Measurements from ENCODE around the gene SPACA5B.

DNA sequence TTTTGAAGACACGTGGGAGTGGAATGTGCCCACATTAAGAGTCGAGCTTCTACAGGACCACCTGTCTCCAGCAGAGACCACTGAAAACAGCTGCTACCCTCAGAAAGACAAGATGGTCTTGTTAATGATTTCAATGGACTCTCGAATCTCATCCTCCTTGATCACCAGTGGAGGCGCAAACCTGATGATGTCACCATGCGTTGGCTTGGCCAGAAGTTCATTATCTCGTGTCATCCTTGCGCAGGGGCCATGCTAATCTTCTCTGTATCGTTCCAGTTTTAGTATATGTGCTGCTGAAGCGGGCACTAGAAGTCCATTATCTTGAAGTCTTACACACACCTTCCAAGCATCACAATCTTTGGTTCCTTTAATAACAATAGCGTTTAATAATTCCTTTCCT is 23.3 kb downstream of the SPACA5B start:
- TF ChIP-seq, protein P1, sequence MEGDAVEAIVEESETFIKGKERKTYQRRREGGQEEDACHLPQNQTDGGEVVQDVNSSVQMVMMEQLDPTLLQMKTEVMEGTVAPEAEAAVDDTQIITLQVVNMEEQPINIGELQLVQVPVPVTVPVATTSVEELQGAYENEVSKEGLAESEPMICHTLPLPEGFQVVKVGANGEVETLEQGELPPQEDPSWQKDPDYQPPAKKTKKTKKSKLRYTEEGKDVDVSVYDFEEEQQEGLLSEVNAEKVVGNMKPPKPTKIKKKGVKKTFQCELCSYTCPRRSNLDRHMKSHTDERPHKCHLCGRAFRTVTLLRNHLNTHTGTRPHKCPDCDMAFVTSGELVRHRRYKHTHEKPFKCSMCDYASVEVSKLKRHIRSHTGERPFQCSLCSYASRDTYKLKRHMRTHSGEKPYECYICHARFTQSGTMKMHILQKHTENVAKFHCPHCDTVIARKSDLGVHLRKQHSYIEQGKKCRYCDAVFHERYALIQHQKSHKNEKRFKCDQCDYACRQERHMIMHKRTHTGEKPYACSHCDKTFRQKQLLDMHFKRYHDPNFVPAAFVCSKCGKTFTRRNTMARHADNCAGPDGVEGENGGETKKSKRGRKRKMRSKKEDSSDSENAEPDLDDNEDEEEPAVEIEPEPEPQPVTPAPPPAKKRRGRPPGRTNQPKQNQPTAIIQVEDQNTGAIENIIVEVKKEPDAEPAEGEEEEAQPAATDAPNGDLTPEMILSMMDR (conservative IDR thresholded peaks at IDR 0.05 in 1 of 2, IDR thresholded peaks at IDR 0.05 in 1 of 2; ENCODE audit: low read depth in 1 of 2, low read length in 2 of 2) = no peak
- no peak for TF ChIP-seq EZH2 (IDR thresholded peaks at IDR 0.05; ENCODE audit: low read length, missing control alignments)

Measured in fibroblast of lung (primary cell).